HG03469 (cell line): ENCODE measurements around the gene RGS6.

Experiments
- ATAC-seq: cut with Tn5 transposase; IDR thresholded peaks from one replicate; pipeline ENCODE4 v1.9.1; 2021; ENCODE audit warnings: mild to moderate bottlenecking, moderate library complexity, moderate number of reproducible peaks; ENCODE audit not compliant: unreplicated experiment

The RGS6 gene

GRCh38 chr14:72597252-72598233 lies 665.3 kb downstream of the RGS6 start:
- no peak for ATAC-seq

GRCh38 chr14:72598306-72598705 lies 666.1 kb downstream of the RGS6 start:
- ATAC-seq = no peak

- no peak for ATAC-seq
Observed at GRCh38 chr14:72599579-72600470, 667.6 kb downstream of the RGS6 start.

- ATAC-seq = no peak
Observed at GRCh38 chr14:72600551-72601330, 668.5 kb downstream of the RGS6 start.

GRCh38 chr14:72603639-72604038 lies 671.4 kb downstream of the RGS6 start:
- ATAC-seq = no peak

- no peak for ATAC-seq
Observed at GRCh38 chr14:72604133-72604532, 671.9 kb downstream of the RGS6 start.

- ATAC-seq = no peak
Observed at GRCh38 chr14:72605096-72605920, 673.1 kb downstream of the RGS6 start.

GRCh38 chr14:72605921-72606220 lies 673.6 kb downstream of the RGS6 start:
- no peak for ATAC-seq

DNA sequence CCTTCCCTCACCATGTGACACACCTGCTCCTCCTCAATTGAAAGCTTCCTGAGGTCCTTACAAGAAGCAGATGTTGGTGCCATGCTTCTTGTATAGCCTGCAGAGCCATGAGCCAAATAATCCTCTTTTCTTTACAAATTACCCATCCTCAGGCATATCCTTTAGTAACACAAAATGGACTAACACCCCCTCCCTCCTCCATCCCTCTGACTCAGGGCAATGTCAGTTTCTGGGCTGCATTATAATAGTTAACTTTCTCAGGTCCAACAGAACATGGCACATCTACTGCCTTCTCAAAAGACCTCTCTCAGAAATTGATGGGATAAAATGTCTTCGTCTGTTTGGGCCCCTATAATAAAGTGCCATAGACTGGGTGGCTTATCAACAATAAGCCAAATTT lies 674.6 kb downstream of the RGS6 start:
- ATAC-seq = no peak

- ATAC-seq = no peak
Observed at GRCh38 chr14:72607386-72608130, 675.3 kb downstream of the RGS6 start.

- ATAC-seq = no peak
Observed at GRCh38 chr14:72608391-72609204, 676.4 kb downstream of the RGS6 start.

GRCh38 chr14:72609205-72609916 lies 677.1 kb downstream of the RGS6 start:
- ATAC-seq = no peak

DNA sequence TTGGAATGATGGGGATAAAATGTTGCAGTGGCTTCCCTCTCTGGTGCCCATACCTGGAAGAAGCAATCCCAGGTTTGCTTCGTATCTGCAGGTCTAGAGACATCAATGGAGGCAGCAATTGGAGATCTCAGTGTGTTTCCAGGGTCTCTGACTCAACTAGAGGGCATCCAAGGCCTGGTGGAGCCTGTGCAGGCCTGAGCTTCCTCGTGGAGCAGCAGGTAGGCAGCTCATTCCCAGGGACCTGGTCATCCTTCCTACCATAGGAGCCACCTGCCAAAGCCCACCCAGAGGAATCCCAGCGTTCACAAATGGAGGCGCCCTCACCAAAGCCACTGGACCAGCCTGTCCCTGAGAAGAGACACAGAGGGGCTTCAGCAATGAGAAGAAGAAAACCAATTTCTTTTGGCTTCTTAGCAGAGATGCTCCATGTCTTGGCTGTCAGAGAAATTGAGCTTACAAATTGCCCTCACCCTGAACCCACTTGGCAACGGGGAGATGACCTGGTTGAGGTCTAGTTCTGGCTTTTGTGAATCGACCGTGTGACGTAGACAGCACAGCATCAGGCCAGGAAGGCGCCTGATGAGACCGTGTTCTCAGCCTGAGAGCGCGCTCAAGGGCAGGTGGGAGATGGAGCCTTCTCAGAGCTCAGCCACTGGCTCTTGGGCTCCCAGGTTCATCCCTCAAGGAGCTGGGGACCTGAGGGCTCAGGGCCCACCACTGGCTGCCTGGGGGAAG lies 678.0 kb downstream of the RGS6 start:
- no peak for ATAC-seq

DNA sequence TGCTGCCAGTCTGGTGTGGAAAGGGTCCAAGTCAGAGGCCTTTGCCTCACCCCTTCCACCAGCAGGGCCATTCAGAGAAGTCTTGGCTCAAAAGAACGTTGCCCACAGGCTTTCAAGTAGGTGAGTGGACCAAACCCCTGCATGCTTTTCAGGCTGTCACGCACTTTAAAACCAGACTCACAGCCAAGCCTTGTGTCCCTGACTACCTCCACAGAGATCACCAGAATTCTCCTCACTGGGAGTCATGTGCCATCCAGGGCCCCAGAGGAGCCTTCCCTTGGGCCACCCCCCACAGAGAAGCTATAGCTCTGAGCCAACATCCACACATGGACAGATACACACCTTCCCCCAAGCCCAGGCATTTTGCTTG lies 678.6 kb downstream of the RGS6 start:
- no peak for ATAC-seq

- no peak for ATAC-seq
Observed at GRCh38 chr14:72611506-72611905, 679.3 kb downstream of the RGS6 start.

DNA sequence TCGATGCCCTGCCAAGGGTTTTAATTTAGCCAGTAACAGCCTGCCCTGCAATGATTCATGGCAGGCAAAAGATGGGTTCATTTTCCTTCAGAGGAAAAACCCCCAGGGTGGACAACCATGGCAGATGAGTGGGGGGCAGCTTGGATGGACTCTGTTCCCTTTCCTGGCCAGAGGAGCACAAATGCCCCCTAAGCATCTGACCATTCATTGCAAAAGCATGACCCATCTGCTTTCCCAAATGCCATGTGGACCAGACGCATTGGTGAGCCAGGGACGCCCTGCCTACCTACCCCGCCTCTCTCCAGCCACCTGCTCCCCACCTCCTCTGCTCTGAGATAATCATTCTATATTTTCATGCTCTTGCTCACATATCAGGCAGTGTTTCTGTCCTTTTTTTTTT lies 679.8 kb downstream of the RGS6 start:
- no peak for ATAC-seq

GRCh38 chr14:72613231-72613974 lies 681.2 kb downstream of the RGS6 start:
- no peak for ATAC-seq
